GM10266 (cell line): ENCODE results near the gene NRCAM.

Source experiments
- DNase-seq: peaks from one replicate; pipeline ENCODE4 v3.0.0; 2012; ENCODE audit errors: extremely low spot score
- TF ChIP-seq, protein P1 (sequence below): IDR thresholded peaks from 2 replicates; pipeline ENCODE4 v1.5.1; 2012; ENCODE audit warnings: mild to moderate bottlenecking, low read depth; ENCODE audit not compliant: control insufficient read depth, insufficient read depth; ENCODE audit errors: missing control alignments

Gene NRCAM

DNA sequence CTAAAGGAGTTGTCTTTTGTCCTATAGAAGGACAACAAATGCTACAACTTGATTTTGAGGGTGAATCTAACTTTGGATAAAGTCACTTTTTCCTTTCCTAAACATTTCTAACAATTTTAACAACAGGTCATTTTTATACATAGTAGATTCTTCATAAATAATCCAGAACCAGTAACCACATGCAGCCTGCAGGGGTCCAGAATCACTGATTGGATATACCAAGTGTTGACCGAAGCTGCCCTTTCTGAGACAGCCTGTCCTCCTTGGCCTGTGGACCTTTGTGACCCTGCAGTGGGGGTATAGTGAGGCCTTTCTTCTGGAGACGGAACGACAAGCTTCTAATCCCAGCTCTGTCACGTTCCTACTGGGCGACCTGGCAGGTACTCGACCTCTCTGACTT, 291.3 kb downstream of the NRCAM start:
- TF ChIP-seq, protein P1, sequence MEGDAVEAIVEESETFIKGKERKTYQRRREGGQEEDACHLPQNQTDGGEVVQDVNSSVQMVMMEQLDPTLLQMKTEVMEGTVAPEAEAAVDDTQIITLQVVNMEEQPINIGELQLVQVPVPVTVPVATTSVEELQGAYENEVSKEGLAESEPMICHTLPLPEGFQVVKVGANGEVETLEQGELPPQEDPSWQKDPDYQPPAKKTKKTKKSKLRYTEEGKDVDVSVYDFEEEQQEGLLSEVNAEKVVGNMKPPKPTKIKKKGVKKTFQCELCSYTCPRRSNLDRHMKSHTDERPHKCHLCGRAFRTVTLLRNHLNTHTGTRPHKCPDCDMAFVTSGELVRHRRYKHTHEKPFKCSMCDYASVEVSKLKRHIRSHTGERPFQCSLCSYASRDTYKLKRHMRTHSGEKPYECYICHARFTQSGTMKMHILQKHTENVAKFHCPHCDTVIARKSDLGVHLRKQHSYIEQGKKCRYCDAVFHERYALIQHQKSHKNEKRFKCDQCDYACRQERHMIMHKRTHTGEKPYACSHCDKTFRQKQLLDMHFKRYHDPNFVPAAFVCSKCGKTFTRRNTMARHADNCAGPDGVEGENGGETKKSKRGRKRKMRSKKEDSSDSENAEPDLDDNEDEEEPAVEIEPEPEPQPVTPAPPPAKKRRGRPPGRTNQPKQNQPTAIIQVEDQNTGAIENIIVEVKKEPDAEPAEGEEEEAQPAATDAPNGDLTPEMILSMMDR, result no peak
- DNase-seq, result no peak

DNA sequence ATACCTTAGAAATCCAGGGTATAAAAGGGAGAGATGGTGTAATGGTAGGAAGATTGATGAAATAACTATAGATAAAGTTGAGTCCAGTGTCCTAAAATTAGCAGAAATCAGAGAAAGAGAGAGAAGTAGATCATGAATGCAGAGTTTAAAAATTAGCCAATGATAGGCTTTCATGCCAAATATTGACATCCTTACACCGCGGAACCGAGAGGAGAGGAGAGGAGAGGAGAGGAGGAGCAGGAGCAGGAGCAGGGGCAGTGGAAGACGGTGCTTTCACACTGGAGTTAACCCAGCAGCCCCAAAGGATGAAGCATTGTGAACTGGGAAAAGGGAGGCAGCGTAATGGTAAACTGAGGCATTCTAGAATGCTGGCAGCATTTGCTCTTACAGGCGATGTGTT, 291.9 kb downstream of the NRCAM start:
- TF ChIP-seq, protein P1, result no peak
- no peak for DNase-seq

DNA sequence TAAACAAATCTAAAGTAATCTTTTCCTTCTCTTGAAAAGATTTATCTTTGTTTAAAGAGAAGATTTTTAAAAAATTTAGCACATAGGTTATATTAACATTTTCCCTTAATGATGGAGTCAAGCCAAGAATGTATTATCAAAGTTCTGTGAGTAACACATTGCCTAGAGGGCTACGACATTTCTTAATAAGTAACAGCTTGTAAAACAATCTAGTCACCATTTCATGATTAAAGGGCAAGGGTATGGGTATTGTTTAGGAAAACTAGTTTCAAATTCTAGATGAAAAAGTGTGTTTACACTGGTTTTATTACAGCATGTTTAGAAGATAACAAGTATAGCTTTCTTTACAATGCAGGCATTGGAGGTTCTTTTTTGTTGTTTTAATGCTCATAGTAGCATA, 297.5 kb downstream of the NRCAM start:
- TF ChIP-seq, protein P1, result no peak
- no peak for DNase-seq

DNA sequence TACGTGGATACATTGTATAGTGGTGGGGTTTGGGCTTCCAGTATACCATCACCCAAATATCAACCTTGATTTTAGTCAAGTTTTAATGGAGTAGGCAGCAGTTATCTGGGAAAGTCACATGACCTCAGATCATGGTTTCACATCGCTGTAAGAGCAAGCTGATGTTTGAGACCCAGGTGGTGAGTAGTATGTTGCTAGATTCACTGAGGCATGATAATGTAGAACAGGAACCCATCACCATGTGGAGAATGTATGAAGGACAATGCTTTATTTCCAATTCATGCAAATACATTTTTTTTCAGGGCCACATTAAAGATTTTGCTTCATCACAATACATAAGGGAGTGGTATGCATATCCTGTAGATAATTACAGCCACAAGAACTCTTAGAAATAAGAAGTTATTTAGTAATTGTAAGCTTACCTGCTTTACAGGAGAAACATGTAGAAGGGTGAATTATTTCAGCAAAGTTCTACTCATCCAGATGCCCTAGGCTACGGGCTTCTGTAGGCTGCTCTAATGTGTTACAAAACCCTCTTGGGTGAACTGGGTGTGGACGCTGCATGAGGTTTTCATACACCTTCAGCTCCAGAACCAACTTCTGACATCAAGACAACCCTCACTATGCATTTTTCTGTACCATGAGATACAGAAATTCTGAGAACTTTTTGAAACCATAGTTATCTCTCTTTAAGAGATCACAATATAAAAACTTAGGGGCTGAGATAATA, 298.5 kb downstream of the NRCAM start:
- TF ChIP-seq, protein P1, result no peak
- DNase-seq, result no peak

DNA sequence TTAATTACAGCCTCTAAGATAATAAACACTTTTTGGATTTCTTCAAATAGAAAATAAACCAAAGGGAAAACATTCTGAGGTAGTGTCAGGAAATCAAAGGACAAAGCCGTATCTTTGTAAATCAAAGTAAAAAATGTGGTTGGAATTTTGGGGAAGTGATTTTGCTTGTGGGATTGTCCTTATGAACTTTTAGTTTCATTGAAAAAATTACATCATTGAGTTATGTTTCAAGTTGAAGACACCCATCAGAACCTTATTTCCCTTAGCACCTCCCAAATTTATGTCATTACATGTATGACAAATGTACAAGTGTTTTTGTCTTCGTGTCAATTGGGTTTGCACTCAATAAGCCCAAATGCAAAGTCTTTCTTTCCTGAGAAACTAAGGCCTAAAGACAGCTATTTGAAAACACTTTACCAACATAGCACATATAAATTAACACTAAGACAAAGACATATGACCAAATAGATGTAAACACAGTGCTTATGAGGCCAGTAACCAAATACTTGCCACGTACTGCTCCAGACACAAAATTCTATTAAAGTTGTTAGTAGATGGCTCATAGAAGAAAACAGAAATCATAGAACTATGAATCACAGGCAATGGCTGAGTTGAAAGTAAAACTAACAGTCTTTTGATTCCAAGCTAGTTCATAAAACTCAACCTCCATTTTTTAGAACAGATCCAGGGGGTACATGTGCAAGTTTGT, 299.2 kb downstream of the NRCAM start:
- DNase-seq, result no peak
- TF ChIP-seq, protein P1, result no peak

DNA sequence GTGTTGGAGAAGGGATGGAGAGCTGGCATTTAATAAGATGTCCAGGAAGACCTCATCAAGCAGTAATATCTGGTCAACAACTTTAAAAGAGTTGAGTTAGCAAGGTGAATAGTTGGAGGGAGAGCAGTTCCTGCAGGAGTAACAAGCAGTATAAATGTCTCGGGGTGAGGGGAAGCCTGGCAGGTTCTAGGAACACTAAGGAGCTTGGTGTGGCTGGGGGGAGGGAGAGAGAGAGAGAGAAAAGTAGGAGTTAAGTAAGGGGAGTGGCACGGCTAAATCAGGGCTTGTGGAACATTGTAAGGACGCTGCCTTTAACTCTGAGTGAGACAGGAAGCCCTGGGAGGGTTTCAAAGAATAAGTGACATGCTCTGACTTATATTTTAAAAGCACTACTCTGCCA, 304.0 kb downstream of the NRCAM start:
- DNase-seq, result no peak
- TF ChIP-seq, protein P1, result no peak

DNA sequence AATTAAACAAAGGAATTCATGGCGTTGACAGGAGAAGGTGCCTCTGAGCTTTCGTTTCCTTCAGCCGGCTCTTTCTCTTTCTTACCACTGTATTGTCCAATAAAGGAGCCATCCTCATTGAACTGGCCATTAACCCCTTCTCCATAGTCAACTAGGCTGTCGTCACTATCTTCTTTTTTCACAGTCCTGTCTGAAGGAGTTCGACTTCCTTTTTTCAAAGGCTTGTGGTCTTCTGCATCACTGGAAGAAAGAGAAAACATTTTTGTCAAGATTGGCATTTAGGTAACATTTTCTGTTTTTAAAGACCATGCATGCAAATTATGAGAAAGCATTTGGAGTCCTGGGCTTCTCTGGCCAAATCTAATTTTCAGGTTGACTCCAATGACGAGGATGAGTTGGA, 306.3 kb downstream of the NRCAM start:
- no peak for DNase-seq
- TF ChIP-seq, protein P1, result no peak
